HG02943 (cell line): ENCODE data around the gene ERI3.
"Not testable (repeated sequence)": the region's sequence is repeated elsewhere in the genome, so short reads cannot be mapped to it uniquely, and the experiment has no call there.

Source experiments
- ATAC-seq: cut with Tn5 transposase; IDR thresholded peaks from one replicate; pipeline ENCODE4 v1.9.1; 2021; ENCODE audit warnings: mild to moderate bottlenecking, low read depth, moderate library complexity; ENCODE audit not compliant: unreplicated experiment

Gene ERI3

GRCh38 chr1:44217809-44218410 lies 137.1 kb downstream of the ERI3 start:
- no peak for ATAC-seq

DNA sequence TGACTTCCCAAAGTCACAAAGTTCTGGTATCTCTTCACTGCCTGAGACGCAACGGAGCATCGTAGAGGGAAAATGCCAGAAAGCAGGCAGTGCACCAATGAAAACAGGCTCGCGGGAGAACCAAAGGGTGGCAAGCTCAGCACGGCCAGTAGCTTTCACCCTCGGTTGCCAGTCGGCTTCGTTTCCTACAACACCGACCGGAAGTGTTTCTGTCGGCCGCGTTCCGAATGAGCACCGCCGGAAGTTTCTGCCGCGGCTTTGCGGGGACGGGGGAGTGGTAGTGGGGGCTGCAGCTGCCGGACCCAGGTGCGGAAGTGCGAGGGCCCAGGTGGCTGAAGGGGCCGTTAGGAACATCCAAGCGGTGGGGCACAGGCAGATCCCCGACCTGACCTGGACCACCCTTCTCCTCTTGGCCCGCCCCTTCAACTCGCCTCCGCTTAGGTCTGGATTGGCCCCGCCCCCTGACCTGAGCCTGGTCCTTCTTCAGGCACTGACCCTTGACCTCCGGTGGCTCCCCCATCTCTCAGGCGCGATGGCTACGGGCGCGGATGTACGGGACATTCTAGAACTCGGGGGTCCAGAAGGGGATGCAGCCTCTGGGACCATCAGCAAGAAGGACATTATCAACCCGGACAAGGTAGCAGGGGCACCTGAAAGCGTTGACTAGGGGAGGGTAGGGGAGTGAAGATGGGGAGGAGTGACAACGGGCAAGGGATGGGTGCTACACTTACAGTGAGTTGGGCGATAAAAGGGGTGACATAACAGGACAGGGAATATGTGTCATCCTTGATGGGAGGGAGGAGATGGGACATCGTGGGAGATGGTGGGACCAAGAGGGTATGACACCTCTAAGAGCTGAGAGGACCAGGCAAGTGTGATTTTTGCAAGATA lies 141.6 kb downstream of the ERI3 start, which contains the start of gene DMAP1:
Gene DMAP1, plus strand, starts transcription at position 250 of the 891 bp plus-strand sequence. Its CDS starts 283 bp downstream, at position 533.
- no peak for ATAC-seq

- ATAC-seq = no peak
Measured at GRCh38 chr1:44212355-44213221, 142.5 kb downstream of the ERI3 start.

GRCh38 chr1:44210595-44210994 lies 144.5 kb downstream of the ERI3 start:
- ATAC-seq = no peak

- no peak for ATAC-seq
Measured at GRCh38 chr1:44208226-44208625, 146.8 kb downstream of the ERI3 start.

DNA sequence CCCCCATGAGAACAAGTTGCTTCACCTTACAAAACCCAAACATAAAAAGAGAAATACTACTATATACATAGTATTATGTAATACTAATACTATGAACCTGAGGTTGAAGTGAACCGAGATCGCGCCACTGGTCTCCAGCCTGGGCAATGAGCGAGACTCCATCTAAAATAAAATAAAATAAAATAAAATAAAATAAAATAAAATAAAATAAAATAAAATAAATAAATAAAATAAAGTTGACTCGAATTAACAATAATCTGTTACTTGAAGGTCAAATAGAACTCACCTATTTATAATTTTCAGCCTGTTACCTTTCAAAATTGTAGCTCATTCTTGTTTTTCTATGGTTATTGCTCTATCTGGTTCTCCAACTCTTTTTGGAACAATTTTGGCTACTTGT lies 148.5 kb downstream of the ERI3 start:
- ATAC-seq = not testable (repeated sequence)

DNA sequence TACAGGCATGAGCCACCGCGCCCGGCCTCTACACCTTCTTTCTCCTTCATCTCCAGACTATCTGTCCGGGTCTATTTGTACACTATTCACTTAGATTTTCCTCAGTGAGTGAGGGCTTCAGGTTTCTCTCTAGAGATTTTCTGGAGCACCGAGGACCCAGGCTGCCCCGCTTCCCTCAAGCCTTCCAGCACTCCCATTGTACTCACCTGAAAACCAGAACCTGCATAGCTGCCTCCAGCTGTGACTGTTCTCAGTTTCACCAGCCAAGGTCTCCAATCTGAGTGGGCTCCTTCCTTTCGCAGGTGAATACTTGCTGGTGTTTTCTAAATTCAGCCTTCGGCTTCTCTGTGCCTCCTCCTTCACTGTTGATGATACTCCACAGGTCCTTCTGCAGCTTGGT lies 154.7 kb downstream of the ERI3 start:
- no peak for ATAC-seq

DNA sequence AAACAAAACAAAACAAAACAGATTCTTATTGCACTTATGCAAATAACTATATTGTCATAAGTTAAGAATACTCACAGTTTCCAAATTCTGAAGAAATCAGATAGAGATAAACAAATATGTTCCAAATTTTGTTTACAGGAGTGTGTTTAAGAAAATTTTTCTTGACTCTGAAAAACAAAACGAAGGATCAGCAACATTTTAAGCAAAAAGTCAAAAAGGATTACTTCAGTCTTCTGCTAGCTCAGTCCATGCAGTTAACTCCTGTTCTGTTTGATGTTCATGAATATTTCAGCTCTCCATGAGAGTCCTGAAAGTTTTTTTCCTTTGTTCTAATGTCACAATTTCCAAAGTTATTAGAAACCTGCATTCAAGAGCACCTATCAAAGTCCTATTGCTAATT lies 180.4 kb downstream of the ERI3 start:
- ATAC-seq = no peak
